ENCODE data around the gene PITPNM1.

Gene PITPNM1

DNA sequence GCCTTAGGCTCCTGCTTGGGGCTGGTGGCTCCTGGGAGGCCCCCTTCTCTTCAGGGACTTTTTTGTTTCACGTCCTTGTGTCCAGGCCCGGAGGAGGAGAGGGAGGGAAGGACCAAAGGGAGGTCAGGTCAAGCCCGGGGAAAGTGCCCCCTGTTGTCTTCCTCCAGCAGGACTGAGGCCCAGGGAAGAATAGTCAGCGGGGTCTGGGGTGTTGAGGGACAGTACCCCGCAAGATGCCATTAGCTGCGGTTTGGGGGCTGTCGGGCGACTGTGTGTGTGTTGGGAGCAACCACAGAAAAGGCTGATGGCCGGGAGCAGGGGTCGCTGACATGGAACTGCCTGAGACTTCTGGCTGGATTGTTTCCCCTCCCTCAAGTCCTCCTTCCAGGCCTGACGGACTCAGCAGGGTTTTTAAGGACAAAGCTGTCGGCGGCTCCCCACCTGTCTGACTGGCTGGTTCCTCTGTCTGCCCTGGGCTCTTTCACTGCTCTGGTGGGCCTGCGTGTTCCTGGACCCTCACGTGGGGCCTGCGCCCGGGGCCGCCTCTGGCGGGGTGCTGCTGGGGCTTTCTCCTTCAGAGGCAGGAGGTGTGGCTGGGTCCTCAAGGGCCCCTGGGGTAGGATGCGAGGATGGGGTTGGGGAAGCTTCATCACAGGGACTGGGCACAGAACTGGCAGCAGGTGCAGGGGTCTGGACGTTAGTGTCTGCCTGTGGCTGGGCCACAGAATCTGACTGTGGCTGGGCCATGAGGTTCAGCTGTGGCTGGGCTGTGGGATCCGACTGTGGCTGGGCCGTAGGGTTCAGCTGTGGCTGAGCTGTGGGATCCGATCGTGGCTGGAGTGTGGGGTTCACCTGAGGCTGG lies 54.1 kb downstream of the PITPNM1 start:
- peaks cover 21% of the 10 kb centered on the region for H3K4me1 ChIP-seq (ENCODE audit: insufficient read depth, insufficient read length)

DNA sequence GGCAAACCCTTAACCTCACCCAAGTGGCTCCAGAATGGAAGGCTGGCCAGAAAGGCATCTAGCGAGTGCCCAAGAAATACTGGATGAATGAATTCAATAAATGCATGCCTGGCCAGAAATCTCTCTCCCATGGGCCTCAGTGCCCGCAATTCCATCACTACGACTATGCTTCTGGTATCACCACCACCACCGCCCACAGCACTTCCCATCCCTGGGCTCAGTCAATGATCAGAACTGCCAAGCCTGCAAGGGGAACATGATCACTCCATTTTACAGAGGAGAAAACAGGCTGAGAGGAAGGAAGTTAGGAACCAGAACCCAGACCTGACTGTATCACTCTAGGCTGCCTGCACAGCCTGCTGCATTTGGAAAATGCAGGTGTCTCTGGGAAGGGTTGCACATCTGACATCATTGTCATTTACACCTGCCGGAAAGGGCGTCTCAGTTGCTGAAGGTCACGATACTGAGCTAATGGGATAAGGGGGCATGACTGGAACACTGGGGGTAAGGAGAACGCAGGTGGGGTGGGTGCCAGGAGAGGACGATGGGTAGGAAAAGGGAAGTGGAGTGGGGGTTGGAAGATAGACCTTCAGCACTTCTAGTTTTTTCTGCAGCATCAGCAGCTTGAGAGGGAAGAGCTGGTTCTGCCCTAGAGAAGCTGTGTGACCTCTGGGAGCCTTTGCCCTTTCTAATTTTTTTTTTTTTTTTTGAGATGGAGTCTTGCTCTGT lies 55.9 kb downstream of the PITPNM1 start:
- no peak for DNase-seq (ENCODE audit: low read depth, low spot score)
- Histone ChIP-seq H3K4me3 (ENCODE audit: insufficient read length, low read depth) (no peak overlapping the region), H3K4me1 (ENCODE audit: insufficient read depth, insufficient read length) (peaks cover 21% of the 10 kb centered on the region), H3K27me3 (ENCODE audit: insufficient read depth, insufficient read length) (peaks cover 10% of the 10 kb centered on the region), H3K9ac (ENCODE audit: insufficient read length, low read depth) (no peak overlapping the region), H3K36me3 (ENCODE audit: insufficient read depth, insufficient read length, low read length) (no peaks in the 10 kb centered on the region), H3K9me3 (ENCODE audit: insufficient read depth, low read length) (no peaks in the 10 kb centered on the region)
- TF ChIP-seq ZNF274 (IDR thresholded peaks at IDR 0.05; ENCODE audit: low read depth, low read length) (no peak), SUZ12 (IDR thresholded peaks at IDR 0.05; ENCODE audit: extremely low read depth, insufficient read depth, insufficient read length) (no peak), YY1 (IDR thresholded peaks at IDR 0.05; ENCODE audit: insufficient read depth, insufficient read length) (no peak)

More for the DNA sequence above, 54.1 kb downstream of the PITPNM1 start:
- Histone ChIP-seq H3K27me3 (ENCODE audit: insufficient read depth, insufficient read length) (peaks cover 6% of the 10 kb centered on the region), H3K4me3 (ENCODE audit: insufficient read length, low read depth) (no peak overlapping the region), H3K9me3 (ENCODE audit: insufficient read depth, low read length) (no peaks in the 10 kb centered on the region), H3K9ac (ENCODE audit: insufficient read length, low read depth) (no peak overlapping the region), H3K36me3 (ENCODE audit: insufficient read depth, insufficient read length, low read length) (no peaks in the 10 kb centered on the region)
- TF ChIP-seq SUZ12 (IDR thresholded peaks at IDR 0.05; ENCODE audit: extremely low read depth, insufficient read depth, insufficient read length) (no peak), YY1 (IDR thresholded peaks at IDR 0.05; ENCODE audit: insufficient read depth, insufficient read length) (no peak), ZNF274 (IDR thresholded peaks at IDR 0.05; ENCODE audit: low read depth, low read length) (no peak)
- no peak for DNase-seq (ENCODE audit: low read depth, low spot score)

DNA sequence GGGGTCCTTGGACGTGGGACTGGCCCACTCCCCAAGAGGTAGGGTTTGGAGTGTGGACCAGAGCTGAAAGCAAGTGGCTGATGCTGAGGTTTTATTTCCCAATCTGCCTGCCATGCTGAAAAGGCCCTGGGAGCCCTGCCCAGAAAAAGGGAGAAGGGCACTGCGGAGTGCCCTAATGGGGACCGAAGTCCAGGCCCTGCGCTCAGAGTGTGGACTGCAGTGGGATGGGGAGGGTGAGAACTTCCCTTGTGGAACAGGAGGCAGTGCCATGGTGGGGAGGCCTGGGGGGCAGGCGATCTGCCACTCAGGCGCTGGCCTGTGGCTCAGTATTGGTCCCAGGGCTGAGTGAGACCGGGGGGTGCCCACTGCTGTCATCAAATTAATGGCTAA lies 56.9 kb downstream of the PITPNM1 start:
- Histone ChIP-seq H3K27me3 (ENCODE audit: insufficient read depth, insufficient read length) (peaks cover 10% of the 10 kb centered on the region), H3K36me3 (ENCODE audit: insufficient read depth, insufficient read length, low read length) (no peaks in the 10 kb centered on the region), H3K9ac (ENCODE audit: insufficient read length, low read depth) (no peak overlapping the region), H3K9me3 (ENCODE audit: insufficient read depth, low read length) (no peaks in the 10 kb centered on the region), H3K4me3 (ENCODE audit: insufficient read length, low read depth) (no peak overlapping the region), H3K4me1 (ENCODE audit: insufficient read depth, insufficient read length) (peaks cover 15% of the 10 kb centered on the region)
- no peak for TF ChIP-seq YY1 (IDR thresholded peaks at IDR 0.05; ENCODE audit: insufficient read depth, insufficient read length)
- TF ChIP-seq ZNF274 (IDR thresholded peaks at IDR 0.05; ENCODE audit: low read depth, low read length), result no peak
- no peak for TF ChIP-seq SUZ12 (IDR thresholded peaks at IDR 0.05; ENCODE audit: extremely low read depth, insufficient read depth, insufficient read length)
- DNase-seq (ENCODE audit: low read depth, low spot score), result no peak

DNA sequence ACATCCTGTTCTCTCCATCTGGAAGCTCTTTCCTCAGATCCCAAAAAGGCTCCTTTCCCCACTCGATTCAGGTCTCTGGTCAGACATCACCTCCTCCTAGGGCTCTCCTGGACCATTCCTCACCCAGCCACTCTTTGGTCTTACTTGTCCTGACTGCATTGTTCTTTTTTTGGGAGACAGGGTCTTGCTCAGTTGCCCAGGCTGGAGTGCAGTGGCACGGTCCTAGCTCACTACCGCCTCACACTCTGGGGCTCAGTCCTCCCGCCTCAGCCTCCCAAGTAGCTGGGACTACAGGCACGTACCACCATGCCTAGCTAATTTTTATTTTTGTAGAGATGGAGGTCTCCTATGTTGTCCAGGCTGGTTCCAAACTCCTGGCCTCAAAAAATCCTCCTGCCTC lies 59.6 kb downstream of the PITPNM1 start:
- Histone ChIP-seq H3K27me3 (ENCODE audit: insufficient read depth, insufficient read length) (peaks cover 4% of the 10 kb centered on the region), H3K9me3 (ENCODE audit: insufficient read depth, low read length) (no peaks in the 10 kb centered on the region), H3K4me3 (ENCODE audit: insufficient read length, low read depth) (no peak overlapping the region), H3K4me1 (ENCODE audit: insufficient read depth, insufficient read length) (peaks cover 25% of the 10 kb centered on the region), H3K36me3 (ENCODE audit: insufficient read depth, insufficient read length, low read length) (peaks cover 20% of the 10 kb centered on the region), H3K9ac (ENCODE audit: insufficient read length, low read depth) (no peak overlapping the region)
- TF ChIP-seq SUZ12 (IDR thresholded peaks at IDR 0.05; ENCODE audit: extremely low read depth, insufficient read depth, insufficient read length), result no peak
- no peak for TF ChIP-seq YY1 (IDR thresholded peaks at IDR 0.05; ENCODE audit: insufficient read depth, insufficient read length)
- no peak for TF ChIP-seq ZNF274 (IDR thresholded peaks at IDR 0.05; ENCODE audit: low read depth, low read length)
- DNase-seq (ENCODE audit: low read depth, low spot score), result no peak

DNA sequence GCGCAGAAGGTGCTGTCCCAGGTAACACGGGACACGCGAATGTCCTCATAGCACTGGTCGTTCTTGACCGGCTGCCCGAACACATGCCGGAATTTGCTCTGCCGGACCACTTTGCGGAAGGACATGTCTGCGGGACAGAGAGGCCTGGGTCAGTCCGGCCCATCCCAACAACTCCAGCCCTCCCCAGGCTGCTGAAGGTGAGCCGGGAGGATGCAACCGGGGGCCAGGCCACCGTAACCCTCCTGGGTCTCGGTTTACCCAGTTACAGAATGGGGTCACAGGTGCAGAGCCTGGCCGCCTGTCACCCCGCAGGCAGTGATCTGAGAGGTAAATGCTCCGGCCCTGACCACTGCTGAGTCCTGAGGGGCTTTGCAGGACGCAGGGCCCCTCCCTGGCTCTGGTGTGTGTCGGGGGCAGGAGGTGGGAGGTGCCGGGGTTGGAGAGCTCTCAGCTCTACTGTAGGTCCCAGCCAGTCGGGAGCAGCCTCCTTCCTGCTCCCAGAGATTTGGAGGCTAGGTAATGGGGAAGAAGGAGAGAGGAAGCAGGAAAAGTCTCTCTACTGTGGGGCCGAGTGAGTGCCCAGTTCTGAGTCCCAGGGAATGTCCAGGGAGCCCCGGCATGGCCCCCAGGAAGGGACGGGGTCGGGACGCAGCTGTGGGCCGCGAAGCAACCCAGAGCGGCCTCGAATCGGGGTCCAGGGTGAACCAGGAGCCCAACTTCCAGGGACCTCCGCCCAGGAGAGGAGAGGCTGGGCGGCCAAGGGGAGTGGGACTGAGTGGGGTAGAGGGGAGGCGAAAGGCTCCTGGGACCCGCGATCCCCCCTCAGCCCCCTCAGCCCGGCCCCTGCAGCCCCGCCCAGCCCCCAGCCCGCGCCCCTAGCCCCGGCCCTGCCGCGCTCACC lies 62.4 kb downstream of the PITPNM1 start:
- H3K4me1 ChIP-seq (ENCODE audit: insufficient read depth, insufficient read length), result peaks cover 32% of the 10 kb centered on the region
- TF ChIP-seq ZNF274 (IDR thresholded peaks at IDR 0.05; ENCODE audit: low read depth, low read length) (no peak), SUZ12 (IDR thresholded peaks at IDR 0.05; ENCODE audit: extremely low read depth, insufficient read depth, insufficient read length) (no peak), YY1 (IDR thresholded peaks at IDR 0.05; ENCODE audit: insufficient read depth, insufficient read length) (no peak)

More for the DNA sequence above, 62.4 kb downstream of the PITPNM1 start:
- Histone ChIP-seq H3K4me3 (ENCODE audit: insufficient read length, low read depth) (peak overlapping the region; percentile 89), H3K9me3 (ENCODE audit: insufficient read depth, low read length) (no peaks in the 10 kb centered on the region), H3K27me3 (ENCODE audit: insufficient read depth, insufficient read length) (peaks cover 4% of the 10 kb centered on the region), H3K9ac (ENCODE audit: insufficient read length, low read depth) (peak overlapping the region; percentile 97), H3K36me3 (ENCODE audit: insufficient read depth, insufficient read length, low read length) (peaks cover 46% of the 10 kb centered on the region)
- DNase-seq (ENCODE audit: low read depth, low spot score), result no peak

Data from NT2/D1 (cell line).